Thyroid gland (tissue), 4 donors: ENCODE results near the gene FAM114A1. TPM values are rescaled to one million over a fixed set of nuclear protein-coding genes. Genes with fewer than 3 reads are reported as not detected.

ENCODE experiments used
- DNase-seq, 2 donors: peaks; one replicate each; pipeline ENCODE4 v3.0.0-alpha.2; 2019
- H3K27ac ChIP-seq, 3 donors: fragments of 200-600 bp; sonication (generic); 1 replicate in 2 of 3; 2 replicates in 1 of 3; pipeline ENCODE4 v1.5.1; 2016 to 2019; ENCODE audit warnings: mild to moderate bottlenecking in 1 of 3, moderate library complexity in 1 of 3
- H3K27me3 ChIP-seq: fragments of 200-600 bp; sonication (generic); one replicate; pipeline ENCODE4 v1.5.1; 2019
- H3K36me3 ChIP-seq, 2 donors: fragments of 200-600 bp; sonication (generic); one replicate each; pipeline ENCODE4 v1.5.1; 2016 to 2019
- H3K4me1 ChIP-seq, 2 donors: fragments of 200-600 bp; sonication (generic); one replicate each; pipeline ENCODE4 v1.5.1; 2017 to 2019
- H3K4me3 ChIP-seq, 3 donors: fragments of 200-600 bp; sonication (generic); replicated peaks in 1 of 3; 1 replicate in 2 of 3; 2 replicates in 1 of 3; pipeline ENCODE4 v1.5.1; 2016; ENCODE audit warnings: mild to moderate bottlenecking in 1 of 3
- H3K9me3 ChIP-seq: fragments of 200-600 bp; sonication (generic); one replicate; pipeline ENCODE4 v1.5.1; 2017
- CTCF ChIP-seq, 6 experiments: fragments of 200-600 bp in 3 of 6; fragments of 450-650 bp in 3 of 6; sonication (generic) in 3 of 6; IDR thresholded peaks; one replicate each; pipeline ENCODE4 v1.5.1; 2016 to 2019; ENCODE audit warnings: antibody characterized with exemption in 6 of 6, mild to moderate bottlenecking in 2 of 6, inconsistent platforms in 1 of 6, moderate library complexity in 1 of 6
- POLR2A ChIP-seq, 2 donors: fragments of 450-650 bp; IDR thresholded peaks; one replicate each; pipeline ENCODE4 v1.6.1; 2017; ENCODE audit warnings: antibody characterized with exemption in 2 of 2, mild to moderate bottlenecking in 2 of 2, moderate library complexity in 1 of 2
- WGBS, 2 donors: methylation state at CpG; one replicate each; pipeline ENCODE4 v1.1.5; 2017; 5-methylcytosine and 5-hydroxymethylcytosine counted together
- intact Hi-C: fragments of 100-400 bp; cut with DNase I; formaldehyde crosslinking; loops from one replicate; pipeline ENCODE4 v1.15.1; 2023
- total RNA-seq, 4 donors: library from RNA; depleted of rRNA; stranded (reverse); fragments of >200 nt; gene quantifications; one replicate each; pipeline ENCODE4 v1.2.3, GENCODE V29; 2016

The FAM114A1 gene
- total RNA-seq, 4 donors from 2014 or later, result 80.1 to 144 (median 110) TPM

DNA sequence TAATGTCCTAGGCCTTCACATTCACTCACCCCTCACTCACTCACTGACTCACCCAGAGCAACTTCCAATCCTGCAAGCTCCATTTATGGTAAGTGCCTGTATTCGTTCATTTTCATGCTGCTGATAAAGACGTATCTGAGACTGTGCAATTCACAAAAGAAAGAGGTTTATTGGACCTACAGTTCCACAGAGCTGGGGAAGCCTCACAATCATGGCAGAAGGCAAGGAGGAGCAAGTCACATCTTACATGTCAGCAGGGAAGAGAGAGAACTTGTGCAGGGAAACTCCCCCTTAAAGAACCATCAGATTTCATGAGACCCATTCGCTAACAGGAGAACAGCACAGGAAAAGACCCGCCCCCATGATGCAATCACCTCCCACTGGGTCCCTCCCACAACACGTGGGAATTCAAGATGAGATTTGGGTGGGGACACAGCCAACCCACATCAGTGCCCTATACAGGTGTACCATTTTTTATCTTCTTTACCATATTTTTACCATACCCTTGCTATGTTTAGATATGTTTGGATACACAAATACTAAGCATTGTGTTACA lies 44.8 kb upstream of the FAM114A1 start:
- Histone ChIP-seq H3K27ac (no peak overlapping the region), H3K4me3 (no peak overlapping the region), H3K36me3 (no peaks in the 10 kb centered on the region), H3K4me1 (no peaks in the 10 kb centered on the region), H3K9me3 (no peaks in the 10 kb centered on the region), H3K27me3 (no peaks in the 10 kb centered on the region)
- 87 to 93% methylated on average over 5 of the region's 5 CpGs for WGBS, 2 donors
- no peak for TF ChIP-seq POLR2A (IDR thresholded peaks at IDR 0.05)
- no peak for TF ChIP-seq CTCF (IDR thresholded peaks at IDR 0.05)
- DNase-seq, result no peak
- intact Hi-C loops, result no loop called here

DNA sequence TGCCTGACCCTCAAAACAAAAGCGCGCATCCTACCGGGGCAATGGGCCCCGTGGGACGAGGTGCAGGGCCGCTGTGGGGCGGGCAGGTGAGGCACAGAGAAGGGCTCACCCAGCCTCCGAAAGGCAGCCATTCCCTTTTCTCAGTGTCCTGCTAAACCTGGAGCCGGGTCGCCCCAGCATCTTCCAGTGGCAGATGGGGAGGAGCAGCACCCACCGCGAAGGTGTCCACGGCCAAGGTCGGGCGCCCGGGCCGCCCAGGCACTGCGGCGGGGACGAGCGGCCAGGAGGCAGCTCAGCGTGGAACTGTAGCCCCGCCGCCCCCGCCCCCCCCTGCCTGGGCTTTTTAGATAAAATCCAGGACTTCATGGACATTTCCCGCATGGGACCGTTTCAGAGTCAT lies 43.8 kb upstream of the FAM114A1 start:
- no peaks in the 10 kb centered on the region for H3K27me3 ChIP-seq
- WGBS, 2 donors, result 91 to 93% methylated on average over 20 to 27 of the region's 27 CpGs
- no peaks in the 10 kb centered on the region for H3K9me3 ChIP-seq
- TF ChIP-seq POLR2A (IDR thresholded peaks at IDR 0.05) (no peak), CTCF (IDR thresholded peaks at IDR 0.05) (no peak)
- no peak overlapping the region for H3K4me3 ChIP-seq
- no peak for DNase-seq
- intact Hi-C loops, result no loop called here
- no peaks in the 10 kb centered on the region for H3K36me3 ChIP-seq
- H3K27ac ChIP-seq, result no peak overlapping the region
- no peaks in the 10 kb centered on the region for H3K4me1 ChIP-seq

GRCh38 chr4:38829237-38829636 lies 38.4 kb upstream of the FAM114A1 start:
- WGBS, 2 donors, result 93 to 94% methylated on average over 5 of the region's 5 CpGs
- TF ChIP-seq CTCF (IDR thresholded peaks at IDR 0.05) (no peak), POLR2A (IDR thresholded peaks at IDR 0.05) (no peak)

GRCh38 chr4:38831653-38832052 lies 36.0 kb upstream of the FAM114A1 start:
- no peak for DNase-seq
- peaks cover 14 to 15% of the 10 kb centered on the region in 2 donors for H3K4me1 ChIP-seq
- no peaks in the 10 kb centered on the region for H3K9me3 ChIP-seq
- intact Hi-C loops, result no loop called here
- H3K4me3 ChIP-seq, result no peak overlapping the region
- H3K27me3 ChIP-seq, result no peaks in the 10 kb centered on the region
- H3K27ac ChIP-seq, result no peak overlapping the region
- H3K36me3 ChIP-seq, result no peaks in the 10 kb centered on the region
- TF ChIP-seq CTCF (IDR thresholded peaks at IDR 0.05) (no peak), POLR2A (IDR thresholded peaks at IDR 0.05) (no peak)

More at GRCh38 chr4:38829237-38829636, 38.4 kb upstream of the FAM114A1 start:
- no peaks in the 10 kb centered on the region for H3K36me3 ChIP-seq
- H3K4me3 ChIP-seq, result no peak overlapping the region
- DNase-seq, result no peak
- no peaks in the 10 kb centered on the region for H3K9me3 ChIP-seq
- H3K4me1 ChIP-seq, result peaks cover 14 to 15% of the 10 kb centered on the region in 2 donors
- H3K27me3 ChIP-seq, result no peaks in the 10 kb centered on the region
- intact Hi-C loops, result no loop called here
- peak overlapping the region in 1 of 3 donors; percentile 56 for H3K27ac ChIP-seq

GRCh38 chr4:38832206-38832605 lies 35.4 kb upstream of the FAM114A1 start:
- intact Hi-C loops, result no loop called here
- H3K36me3 ChIP-seq, result no peaks in the 10 kb centered on the region
- no peaks in the 10 kb centered on the region for H3K9me3 ChIP-seq
- H3K4me1 ChIP-seq, result peaks cover 14 to 15% of the 10 kb centered on the region in 2 donors
- WGBS, 2 donors, result 77 to 100% methylated on average over 1 of the region's 1 CpG
- no peak for DNase-seq
- H3K27ac ChIP-seq, result no peak overlapping the region
- no peaks in the 10 kb centered on the region for H3K27me3 ChIP-seq
- H3K4me3 ChIP-seq, result no peak overlapping the region
- no peak for TF ChIP-seq POLR2A (IDR thresholded peaks at IDR 0.05)
- TF ChIP-seq CTCF (IDR thresholded peaks at IDR 0.05), result no peak
